H9 (cell line): Measurements from ENCODE around the gene ISYNA1. TPM values are rescaled to one million over a fixed set of nuclear protein-coding genes. Genes with fewer than 3 reads are reported as not detected.

Experiments used
- DNase-seq: peaks from one replicate; pipeline ENCODE4 v3.0.0-alpha.2; 2017
- H2AFZ ChIP-seq: one replicate; pipeline ENCODE4 v1.6.1; 2013; ENCODE audit warnings: mild to moderate bottlenecking, low read length, control low read depth, moderate library complexity
- H2AK5ac ChIP-seq: 2 replicates; pipeline ENCODE4 v1.6.1; 2013; ENCODE audit warnings: low read length, control low read depth, mixed read lengths; ENCODE audit not compliant: insufficient read length
- H2BK120ac ChIP-seq: one replicate; pipeline ENCODE4 v1.6.1; 2013; ENCODE audit warnings: low read depth, mild to moderate bottlenecking, low read length, control low read depth, inconsistent platforms; ENCODE audit not compliant: poor library complexity, severe bottlenecking
- H2BK12ac ChIP-seq: 2 replicates; pipeline ENCODE4 v1.6.1; 2013; ENCODE audit warnings: low read length, control low read depth, mixed read lengths, low read depth; ENCODE audit not compliant: insufficient read length
- H2BK15ac ChIP-seq: 2 replicates; pipeline ENCODE4 v1.6.1; 2013; ENCODE audit warnings: low read depth, low read length, control low read depth
- H2BK20ac ChIP-seq: one replicate; pipeline ENCODE4 v1.6.1; 2013; ENCODE audit warnings: low read depth, mild to moderate bottlenecking, low read length, control low read depth, inconsistent platforms; ENCODE audit not compliant: poor library complexity, severe bottlenecking
- H2BK5ac ChIP-seq: 2 replicates; pipeline ENCODE4 v1.6.1; 2013; ENCODE audit warnings: low read length, control low read depth, mixed read lengths; ENCODE audit not compliant: insufficient read length
- H3K14ac ChIP-seq: 2 replicates; pipeline ENCODE4 v1.6.1; 2013; ENCODE audit warnings: low read length, control low read depth; ENCODE audit not compliant: insufficient read depth
- H3K18ac ChIP-seq: 2 replicates; pipeline ENCODE4 v1.6.1; 2013; ENCODE audit warnings: low read depth, mild to moderate bottlenecking, mixed read lengths, low read length, control low read depth; ENCODE audit not compliant: insufficient read length
- H3K23ac ChIP-seq: 2 replicates; pipeline ENCODE4 v1.6.1; 2013; ENCODE audit warnings: low read length, control low read depth, mixed read lengths, low read depth; ENCODE audit not compliant: insufficient read length
- H3K23me2 ChIP-seq: 2 replicates; pipeline ENCODE4 v1.6.1; 2013; ENCODE audit warnings: low read depth, mild to moderate bottlenecking, mixed read lengths, low read length, control low read depth; ENCODE audit not compliant: insufficient read length, poor library complexity, severe bottlenecking
- H3K27ac ChIP-seq: 2 replicates; pipeline ENCODE4 v1.5.1; 2013; ENCODE audit warnings: low read length, control low read depth, mixed read lengths, low read depth; ENCODE audit not compliant: insufficient read length
- H3K27me3 ChIP-seq: 2 replicates; pipeline ENCODE4 v1.6.1; 2013; ENCODE audit warnings: low read length, control low read depth, inconsistent platforms; ENCODE audit not compliant: insufficient read depth
- H3K4ac ChIP-seq: 2 replicates; pipeline ENCODE4 v1.6.1; 2013; ENCODE audit warnings: low read depth, mild to moderate bottlenecking, control low read depth, inconsistent platforms, low read length, moderate library complexity
- H3K4me1 ChIP-seq: 2 replicates; pipeline ENCODE4 v1.6.1; 2013; ENCODE audit warnings: low read length, control low read depth, inconsistent platforms; ENCODE audit not compliant: insufficient read depth
- H3K4me2 ChIP-seq: 2 replicates; pipeline ENCODE4 v1.6.1; 2013; ENCODE audit warnings: low read length, control low read depth, mixed read lengths; ENCODE audit not compliant: insufficient read length, insufficient read depth
- H3K56ac ChIP-seq: 2 replicates; pipeline ENCODE4 v1.6.1; 2013; ENCODE audit warnings: low read depth, mild to moderate bottlenecking, mixed read lengths, low read length, control low read depth; ENCODE audit not compliant: insufficient read length
- H3K79me1 ChIP-seq: 2 replicates; pipeline ENCODE4 v1.6.1; 2013; ENCODE audit warnings: low read depth, mild to moderate bottlenecking, moderate library complexity, low read length, control low read depth, inconsistent platforms; ENCODE audit not compliant: insufficient read depth, poor library complexity, severe bottlenecking
- H3K79me2 ChIP-seq: 2 replicates; pipeline ENCODE4 v1.6.1; 2013; ENCODE audit warnings: low read length, control low read depth, inconsistent platforms; ENCODE audit not compliant: insufficient read depth
- H3K9ac ChIP-seq: 2 replicates; pipeline ENCODE4 v1.6.1; 2013; ENCODE audit warnings: low read length, control low read depth, mixed read lengths; ENCODE audit not compliant: insufficient read length; ENCODE audit errors: extremely low read depth
- H3K9me3 ChIP-seq: one replicate; pipeline ENCODE4 v1.6.1; 2013; ENCODE audit warnings: low read depth, low read length, inconsistent platforms; ENCODE audit not compliant: control insufficient read depth
- H3T11ph ChIP-seq: one replicate; pipeline ENCODE4 v1.6.1; 2013; ENCODE audit warnings: mild to moderate bottlenecking, low read length, control low read depth, inconsistent platforms
- H4K20me1 ChIP-seq: one replicate; pipeline ENCODE4 v1.6.1; 2013; ENCODE audit not compliant: control insufficient read depth, insufficient read length, insufficient read depth
- H4K5ac ChIP-seq: 2 replicates; pipeline ENCODE4 v1.6.1; 2013; ENCODE audit warnings: low read depth, mild to moderate bottlenecking, mixed read lengths, low read length, control low read depth; ENCODE audit not compliant: insufficient read length
- H4K8ac ChIP-seq: replicated peaks from 2 replicates; pipeline ENCODE4 v1.6.1; 2013; ENCODE audit warnings: low read length, control low read depth, mixed read lengths, low read depth; ENCODE audit not compliant: insufficient read length
- H4K91ac ChIP-seq: 2 replicates; pipeline ENCODE4 v1.6.1; 2013; ENCODE audit warnings: low read depth, mild to moderate bottlenecking, moderate library complexity, mixed read lengths, low read length, control low read depth; ENCODE audit not compliant: insufficient read length
- H3K27ac Mint-ChIP-seq, 3 experiments: 2 replicates in 2 of 3; 3 replicates in 1 of 3; pipeline ENCODE4 v1.8.0; 2020 to 2021; ENCODE audit warnings: mixed read lengths in 3 of 3, mild to moderate bottlenecking in 1 of 3, moderate library complexity in 1 of 3
- H3K27me3 Mint-ChIP-seq: 2 replicates; pipeline ENCODE4 v1.8.0; 2021; ENCODE audit warnings: low read depth, mild to moderate bottlenecking, moderate library complexity, mixed read lengths
- H3K36me3 Mint-ChIP-seq, 3 experiments: 2 replicates in 2 of 3; 3 replicates in 1 of 3; pipeline ENCODE4 v1.8.0; 2020 to 2021; ENCODE audit warnings: low read depth in 3 of 3, mixed read lengths in 3 of 3; ENCODE audit not compliant: insufficient read depth in 1 of 3
- H3K4me1 Mint-ChIP-seq, 2 experiments: 2 replicates each; pipeline ENCODE4 v1.8.0; 2020; ENCODE audit warnings: mixed read lengths in 2 of 2
- H3K4me3 Mint-ChIP-seq, 2 experiments: 2 replicates in 1 of 2; 3 replicates in 1 of 2; pipeline ENCODE4 v1.8.0; 2020 to 2021; ENCODE audit warnings: mild to moderate bottlenecking in 2 of 2, mixed read lengths in 2 of 2, moderate library complexity in 1 of 2
- H3K9me3 Mint-ChIP-seq, 2 experiments: 2 replicates in 1 of 2; 3 replicates in 1 of 2; pipeline ENCODE4 v1.8.0; 2020; ENCODE audit warnings: mild to moderate bottlenecking in 2 of 2, mixed read lengths in 2 of 2, moderate library complexity in 1 of 2
- WGBS: extraction: QIAGEN DNeasy Blood & Tissue Kit; methylation state at CpG from one replicate; pipeline ENCODE4 v1.1.7; 2013; ENCODE audit warnings: missing lambda C conversion rate, low lambda C conversion rate, mixed read lengths; ENCODE audit not compliant: insufficient read length; ENCODE audit errors: extremely low coverage; 5-methylcytosine and 5-hydroxymethylcytosine counted together
- total RNA-seq: library from RNA; stranded (reverse); gene quantifications from 2 replicates; pipeline ENCODE4 v1.2.1, GENCODE V29; 2021
- TF ChIP-seq, protein P1 (sequence below): fragments of 200-600 bp; sonication (generic); conservative IDR thresholded peaks from 3 replicates; pipeline ENCODE4 v1.8.0; 2021; ENCODE audit warnings: antibody characterized with exemption, mild to moderate bottlenecking

ISYNA1 gene
- total RNA-seq, 1 experiment from 2014 or later = 241 TPM

DNA sequence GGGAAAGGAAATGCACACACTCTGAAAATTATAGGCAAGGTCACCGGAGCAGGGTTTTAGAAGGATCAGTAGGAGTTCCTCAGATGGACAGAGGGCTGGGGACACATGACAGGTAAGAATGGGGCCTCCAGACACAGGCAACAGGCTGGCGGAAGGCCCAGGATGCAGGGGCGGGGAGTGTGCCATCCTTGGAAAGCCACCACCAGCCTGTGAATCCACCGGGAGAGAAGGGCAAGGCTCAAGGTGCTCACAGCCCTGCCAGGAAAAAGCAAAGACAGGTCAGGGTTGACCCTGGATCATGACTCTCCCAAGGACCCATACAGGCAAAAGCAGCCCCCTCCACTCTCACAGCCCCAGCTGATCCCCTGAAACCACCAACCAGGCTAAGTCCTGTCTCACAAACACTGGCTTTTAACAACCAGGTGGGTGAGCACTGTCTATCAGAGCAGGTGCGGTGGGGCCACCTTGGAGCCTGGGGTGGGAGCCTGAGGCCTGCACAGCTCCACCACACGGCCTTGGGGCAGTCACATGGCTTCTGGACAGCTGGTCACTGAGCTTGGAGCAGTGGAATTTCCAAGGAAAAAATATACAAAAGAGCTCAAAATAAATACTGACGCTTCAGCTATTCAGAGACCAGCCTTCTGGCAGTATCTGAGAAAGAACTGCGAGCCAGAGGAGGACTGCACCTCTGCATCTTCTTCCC lies 35.2 kb upstream of the ISYNA1 start:
- peak overlapping the region in 2 of 3 experiments; percentile 33 to 59; a peak in 4 of 7 replicates for H3K27ac Mint-ChIP-seq
- Histone ChIP-seq H3K23me2 (no peaks in the 10 kb centered on the region), H3K79me1 (peaks cover 2% of the 10 kb centered on the region), H3K9ac (no peak overlapping the region), H3K14ac (no peak overlapping the region; the same call in 1 of the 2 replicates), H3T11ph (no peak overlapping the region), H3K4me1 (no peaks in the 10 kb centered on the region), H3K18ac (no peak overlapping the region), H3K27me3 (no peaks in the 10 kb centered on the region), H3K23ac (no peak overlapping the region), H3K27ac (no peak overlapping the region), H3K79me2 (no peaks in the 10 kb centered on the region; the same call in 1 of the 2 replicates), H3K56ac (no peak overlapping the region), H2BK12ac (no peak overlapping the region), H2BK5ac (no peak overlapping the region), H2BK15ac (no peak overlapping the region), H2BK20ac (no peak overlapping the region), H4K8ac (no peak overlapping the region), H2AFZ (no peak overlapping the region), H3K4ac (no peak overlapping the region), H4K5ac (no peak overlapping the region), H3K4me2 (no peak overlapping the region), H2BK120ac (no peak overlapping the region), H2AK5ac (no peak overlapping the region), H4K91ac (no peak overlapping the region), H3K9me3 (no peaks in the 10 kb centered on the region), H4K20me1 (no peaks in the 10 kb centered on the region)
- no peaks in the 10 kb centered on the region for H3K27me3 Mint-ChIP-seq
- no peak overlapping the region for H3K4me3 Mint-ChIP-seq
- H3K36me3 Mint-ChIP-seq = peaks cover 0 to 2% (median 0%) of the 10 kb centered on the region in 3 experiments; a peak in 1 of 7 replicates
- no peaks in the 10 kb centered on the region for H3K9me3 Mint-ChIP-seq
- TF ChIP-seq, protein P1, sequence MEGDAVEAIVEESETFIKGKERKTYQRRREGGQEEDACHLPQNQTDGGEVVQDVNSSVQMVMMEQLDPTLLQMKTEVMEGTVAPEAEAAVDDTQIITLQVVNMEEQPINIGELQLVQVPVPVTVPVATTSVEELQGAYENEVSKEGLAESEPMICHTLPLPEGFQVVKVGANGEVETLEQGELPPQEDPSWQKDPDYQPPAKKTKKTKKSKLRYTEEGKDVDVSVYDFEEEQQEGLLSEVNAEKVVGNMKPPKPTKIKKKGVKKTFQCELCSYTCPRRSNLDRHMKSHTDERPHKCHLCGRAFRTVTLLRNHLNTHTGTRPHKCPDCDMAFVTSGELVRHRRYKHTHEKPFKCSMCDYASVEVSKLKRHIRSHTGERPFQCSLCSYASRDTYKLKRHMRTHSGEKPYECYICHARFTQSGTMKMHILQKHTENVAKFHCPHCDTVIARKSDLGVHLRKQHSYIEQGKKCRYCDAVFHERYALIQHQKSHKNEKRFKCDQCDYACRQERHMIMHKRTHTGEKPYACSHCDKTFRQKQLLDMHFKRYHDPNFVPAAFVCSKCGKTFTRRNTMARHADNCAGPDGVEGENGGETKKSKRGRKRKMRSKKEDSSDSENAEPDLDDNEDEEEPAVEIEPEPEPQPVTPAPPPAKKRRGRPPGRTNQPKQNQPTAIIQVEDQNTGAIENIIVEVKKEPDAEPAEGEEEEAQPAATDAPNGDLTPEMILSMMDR = no peak
- no peak for DNase-seq
- no CpG with 5 or more reads among the region's 8 CpGs for WGBS
- peaks cover 24 to 27% of the 10 kb centered on the region in 2 experiments for H3K4me1 Mint-ChIP-seq
